Measurements from ENCODE around the gene ZNF385C.

ZNF385C gene

DNA sequence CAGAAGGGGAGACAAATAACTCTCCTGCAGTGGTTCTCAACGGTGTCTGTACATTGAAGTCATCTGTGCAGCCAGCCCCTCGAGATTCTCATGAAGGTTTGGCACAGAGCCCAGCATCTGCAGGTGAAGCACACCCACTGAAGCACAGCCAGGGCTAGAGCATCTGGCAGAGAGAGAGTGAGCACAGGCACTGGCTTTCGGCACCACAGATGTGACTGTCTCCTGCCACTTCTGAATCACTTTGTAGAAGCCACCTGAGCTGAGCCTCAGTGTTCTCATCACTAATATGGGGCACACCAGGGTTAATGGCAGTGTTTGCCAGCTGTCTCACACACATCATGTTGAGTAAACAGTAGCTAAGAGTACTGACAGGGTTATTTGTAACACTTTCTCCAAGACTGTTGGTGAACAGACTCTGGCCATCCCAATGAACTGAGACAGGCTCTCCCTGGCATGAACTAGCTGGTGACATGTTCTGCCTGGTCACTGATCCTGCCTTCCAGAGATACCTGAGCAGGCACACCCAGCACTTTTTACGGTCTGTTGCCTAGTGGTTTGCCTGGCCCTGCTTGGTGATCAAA is 35.3 kb upstream of the ZNF385C start:
- Histone ChIP-seq H3K4me1 (ENCODE audit: control insufficient read depth, insufficient read depth, low read length) (peaks cover 46% of the 10 kb centered on the region), H3K36me3 (ENCODE audit: insufficient read depth, low read length) (peaks cover 22% of the 10 kb centered on the region), H3K4me3 (ENCODE audit: low read length) (no peak overlapping the region), H3K9ac (ENCODE audit: low read depth, low read length) (no peak overlapping the region), H3K9me3 (replicated peaks; ENCODE audit: low read length) (no peaks in the 10 kb centered on the region), H3K27me3 (ENCODE audit: control insufficient read depth, insufficient read depth, low read length) (no peaks in the 10 kb centered on the region), H3K4me2 (ENCODE audit: low read length) (peak overlapping the region; percentile 16)

DNA sequence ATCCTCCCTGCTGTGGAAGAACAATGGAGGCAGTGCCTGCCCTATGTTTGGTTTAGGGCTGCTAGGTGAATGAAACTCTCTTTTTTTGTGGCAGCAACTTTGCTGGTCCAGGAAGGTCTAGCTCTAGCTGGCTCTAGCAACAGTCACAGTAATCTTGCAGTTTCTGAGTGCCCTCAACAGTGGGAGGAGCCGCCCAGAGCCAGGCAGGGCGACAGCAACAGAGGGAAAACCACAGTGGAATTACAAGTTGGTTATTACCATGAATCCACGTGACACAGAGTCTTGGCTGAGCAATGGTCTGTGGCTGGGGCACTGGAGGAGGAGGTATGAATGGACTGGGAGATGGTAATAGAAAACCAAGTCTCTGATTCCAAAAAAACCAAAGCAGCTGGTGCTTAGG is 34.7 kb upstream of the ZNF385C start:
- H3K4me1 ChIP-seq (ENCODE audit: control insufficient read depth, insufficient read depth, low read length), result peaks cover 46% of the 10 kb centered on the region
- H3K4me3 ChIP-seq (ENCODE audit: low read length), result no peak overlapping the region
- no peak overlapping the region for H3K9ac ChIP-seq (ENCODE audit: low read depth, low read length)
- peak overlapping the region; percentile 49 for H3K4me2 ChIP-seq (ENCODE audit: low read length)
- H3K27me3 ChIP-seq (ENCODE audit: control insufficient read depth, insufficient read depth, low read length), result no peaks in the 10 kb centered on the region
- H3K36me3 ChIP-seq (ENCODE audit: insufficient read depth, low read length), result peaks cover 28% of the 10 kb centered on the region
- H3K9me3 ChIP-seq (replicated peaks; ENCODE audit: low read length), result no peaks in the 10 kb centered on the region

DNA sequence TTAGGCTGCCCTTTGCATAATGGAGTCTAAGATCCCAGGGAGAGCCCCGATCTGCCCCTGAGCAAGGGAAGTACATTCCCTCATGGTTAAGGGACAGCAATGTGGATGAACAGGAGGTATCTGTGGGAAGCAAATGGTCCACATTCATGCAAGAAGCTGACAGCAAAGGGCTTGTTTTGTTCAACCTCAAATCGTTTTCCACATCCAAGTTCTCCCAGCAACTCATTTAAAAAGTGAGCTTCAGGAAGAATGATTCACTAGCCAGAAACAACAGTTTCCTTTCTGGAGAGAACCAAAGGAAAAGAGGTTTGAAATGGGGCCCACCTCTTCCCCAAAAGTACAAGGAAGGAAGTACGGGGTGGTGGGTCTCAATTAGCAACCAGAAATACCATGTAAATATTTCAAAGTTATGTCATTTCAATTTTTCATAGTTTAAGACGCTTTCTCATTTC is 33.7 kb upstream of the ZNF385C start:
- H3K27me3 ChIP-seq (ENCODE audit: control insufficient read depth, insufficient read depth, low read length), result no peaks in the 10 kb centered on the region
- H3K9ac ChIP-seq (ENCODE audit: low read depth, low read length), result peak overlapping the region; percentile 7
- peaks cover 31% of the 10 kb centered on the region for H3K36me3 ChIP-seq (ENCODE audit: insufficient read depth, low read length)
- no peak overlapping the region for H3K4me3 ChIP-seq (ENCODE audit: low read length)
- no peaks in the 10 kb centered on the region for H3K9me3 ChIP-seq (replicated peaks; ENCODE audit: low read length)
- peaks cover 46% of the 10 kb centered on the region for H3K4me1 ChIP-seq (ENCODE audit: control insufficient read depth, insufficient read depth, low read length)
- H3K4me2 ChIP-seq (ENCODE audit: low read length), result no peak overlapping the region

DNA sequence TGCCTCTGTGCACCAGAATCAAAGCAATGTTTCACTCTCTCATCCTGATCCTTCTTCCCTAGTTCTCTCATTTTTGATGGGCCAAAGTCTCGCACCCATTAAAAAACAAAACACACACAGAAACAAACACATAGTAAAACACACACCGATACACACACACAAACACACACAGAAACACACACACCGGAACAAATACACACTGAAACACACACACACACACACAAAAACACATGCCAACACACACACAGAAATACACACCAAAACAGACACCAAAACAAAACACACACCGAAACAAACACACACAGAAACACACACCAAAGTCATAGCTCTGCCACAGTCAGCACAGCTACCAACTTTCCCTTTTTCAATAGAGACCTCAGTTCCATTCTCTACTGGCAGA is 33.0 kb upstream of the ZNF385C start:
- Histone ChIP-seq H3K36me3 (ENCODE audit: insufficient read depth, low read length) (peaks cover 36% of the 10 kb centered on the region), H3K4me2 (ENCODE audit: low read length) (peak overlapping the region; percentile 3), H3K9me3 (replicated peaks; ENCODE audit: low read length) (no peaks in the 10 kb centered on the region), H3K4me3 (ENCODE audit: low read length) (no peak overlapping the region), H3K27me3 (ENCODE audit: control insufficient read depth, insufficient read depth, low read length) (no peaks in the 10 kb centered on the region), H3K9ac (ENCODE audit: low read depth, low read length) (no peak overlapping the region), H3K4me1 (ENCODE audit: control insufficient read depth, insufficient read depth, low read length) (peaks cover 43% of the 10 kb centered on the region)

DNA sequence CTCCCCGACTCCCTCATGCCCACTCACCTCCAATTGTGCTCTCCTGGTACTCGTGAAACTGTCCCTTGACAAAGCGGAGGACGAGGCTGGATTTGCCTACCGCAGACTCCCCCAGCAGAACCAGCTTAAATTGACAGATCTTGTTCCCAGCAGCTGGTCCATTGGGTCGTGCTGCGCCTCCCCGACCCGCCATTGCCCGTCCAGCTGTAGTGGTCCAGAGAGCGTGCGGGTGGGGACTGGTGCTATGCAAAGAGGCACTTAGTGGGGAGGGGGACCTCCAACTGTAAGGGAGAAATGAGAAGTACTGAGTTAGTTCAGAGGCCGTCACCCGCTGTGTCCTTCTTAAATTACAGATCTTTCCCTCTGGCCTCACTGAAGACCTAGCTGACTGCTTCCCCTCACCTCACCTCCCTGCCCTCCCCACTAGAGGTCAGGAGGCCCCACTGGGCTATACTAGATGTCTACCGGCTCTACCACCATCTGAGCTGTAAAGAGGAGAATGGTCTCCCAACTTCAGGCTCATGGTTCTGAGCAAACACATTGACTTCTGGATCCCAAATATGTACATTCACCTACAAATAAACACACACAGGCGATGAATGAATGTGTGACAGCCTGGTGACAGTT is 32.1 kb upstream of the ZNF385C start:
- H3K4me3 ChIP-seq (ENCODE audit: low read length), result no peak overlapping the region
- H3K27me3 ChIP-seq (ENCODE audit: control insufficient read depth, insufficient read depth, low read length), result no peaks in the 10 kb centered on the region
- H3K36me3 ChIP-seq (ENCODE audit: insufficient read depth, low read length), result peaks cover 39% of the 10 kb centered on the region
- H3K9me3 ChIP-seq (replicated peaks; ENCODE audit: low read length), result no peaks in the 10 kb centered on the region
- no peak overlapping the region for H3K4me2 ChIP-seq (ENCODE audit: low read length)
- H3K4me1 ChIP-seq (ENCODE audit: control insufficient read depth, insufficient read depth, low read length), result peaks cover 35% of the 10 kb centered on the region
- no peak overlapping the region for H3K9ac ChIP-seq (ENCODE audit: low read depth, low read length)

DNA sequence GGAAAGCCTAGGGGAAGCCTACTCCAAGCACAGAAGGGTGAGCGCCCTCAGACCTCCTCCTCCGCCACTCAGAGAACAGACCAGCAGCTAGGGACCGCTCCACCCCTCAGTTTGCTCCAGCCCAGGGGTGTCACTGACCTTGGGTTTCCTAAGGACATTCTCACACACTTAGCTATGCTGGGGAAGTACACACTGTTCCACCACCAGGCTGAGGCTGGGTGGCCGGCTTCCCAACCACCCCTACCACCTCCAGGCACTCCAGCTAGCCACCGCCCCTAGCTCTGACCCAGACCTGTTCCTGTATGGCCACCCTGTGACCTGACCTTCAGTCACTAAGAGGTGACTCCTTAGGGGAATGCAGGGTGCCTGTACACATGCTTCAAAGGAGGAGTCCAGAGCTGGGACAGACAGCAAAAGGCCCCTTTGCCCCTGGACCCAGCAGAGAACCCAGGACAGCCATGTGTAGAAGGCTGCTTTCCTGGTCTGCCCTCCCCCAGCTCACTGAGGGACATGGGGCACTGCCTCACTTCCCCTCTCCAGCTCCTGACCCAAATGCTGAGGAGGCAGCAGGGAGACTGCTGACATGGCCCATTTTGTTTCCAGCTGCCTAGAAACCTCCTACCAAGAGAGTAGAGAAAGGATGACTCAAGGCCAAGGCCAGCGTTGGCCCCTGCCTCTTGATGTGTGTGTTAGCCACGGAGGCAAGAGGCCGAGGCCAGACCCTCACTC is 31.0 kb upstream of the ZNF385C start:
- no peaks in the 10 kb centered on the region for H3K9me3 ChIP-seq (replicated peaks; ENCODE audit: low read length)
- H3K27me3 ChIP-seq (ENCODE audit: control insufficient read depth, insufficient read depth, low read length), result no peaks in the 10 kb centered on the region
- H3K4me1 ChIP-seq (ENCODE audit: control insufficient read depth, insufficient read depth, low read length), result peaks cover 30% of the 10 kb centered on the region
- H3K36me3 ChIP-seq (ENCODE audit: insufficient read depth, low read length), result peaks cover 49% of the 10 kb centered on the region
- H3K4me2 ChIP-seq (ENCODE audit: low read length), result no peak overlapping the region
- H3K9ac ChIP-seq (ENCODE audit: low read depth, low read length), result no peak overlapping the region
- no peak overlapping the region for H3K4me3 ChIP-seq (ENCODE audit: low read length)

DNA sequence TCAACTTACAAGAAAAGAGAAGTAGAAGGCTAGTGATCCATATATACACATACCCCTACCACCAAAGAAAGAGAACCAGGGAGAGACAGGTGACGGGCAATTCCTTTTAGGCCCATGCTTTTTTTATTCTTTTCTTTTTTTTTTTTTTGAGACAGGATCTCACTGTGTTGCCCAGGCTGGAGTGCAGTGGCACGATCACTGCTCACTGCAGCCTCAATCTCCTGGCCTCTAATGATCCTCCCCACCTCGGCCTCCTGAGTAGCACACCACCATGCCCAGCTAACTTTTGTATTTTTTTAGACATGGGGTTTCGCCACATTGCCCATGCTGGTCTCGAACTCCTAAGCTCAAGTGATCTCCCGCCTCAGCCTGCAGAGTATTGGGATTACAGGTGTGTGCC is 29.1 kb upstream of the ZNF385C start:
- H3K4me1 ChIP-seq (ENCODE audit: control insufficient read depth, insufficient read depth, low read length), result peaks cover 13% of the 10 kb centered on the region
- H3K4me2 ChIP-seq (ENCODE audit: low read length), result no peak overlapping the region
- H3K9ac ChIP-seq (ENCODE audit: low read depth, low read length), result no peak overlapping the region
- peaks cover 53% of the 10 kb centered on the region for H3K36me3 ChIP-seq (ENCODE audit: insufficient read depth, low read length)
- H3K27me3 ChIP-seq (ENCODE audit: control insufficient read depth, insufficient read depth, low read length), result no peaks in the 10 kb centered on the region
- no peaks in the 10 kb centered on the region for H3K9me3 ChIP-seq (replicated peaks; ENCODE audit: low read length)
- no peak overlapping the region for H3K4me3 ChIP-seq (ENCODE audit: low read length)

DNA sequence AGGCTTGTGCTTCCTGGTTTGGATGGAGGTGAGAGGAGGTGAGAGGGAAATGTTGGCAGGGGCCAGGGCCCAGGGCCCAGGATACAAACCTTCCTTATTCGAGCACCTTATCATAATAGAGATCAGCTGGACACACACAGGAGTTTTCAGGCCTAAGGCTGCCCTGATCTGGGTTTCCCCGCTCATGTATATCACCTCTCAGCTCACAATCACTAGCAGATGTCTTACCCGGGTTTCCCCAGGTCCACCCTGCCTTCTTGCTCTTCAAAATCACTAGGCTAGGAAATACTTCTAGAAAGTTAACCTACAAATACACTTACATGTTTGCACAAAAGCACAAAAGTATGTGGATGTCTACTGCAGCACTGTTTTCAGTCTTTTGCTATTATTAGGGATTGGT is 28.6 kb upstream of the ZNF385C start:
- no peak overlapping the region for H3K4me3 ChIP-seq (ENCODE audit: low read length)
- H3K9ac ChIP-seq (ENCODE audit: low read depth, low read length), result no peak overlapping the region
- peaks cover 7% of the 10 kb centered on the region for H3K4me1 ChIP-seq (ENCODE audit: control insufficient read depth, insufficient read depth, low read length)
- H3K9me3 ChIP-seq (replicated peaks; ENCODE audit: low read length), result no peaks in the 10 kb centered on the region
- H3K4me2 ChIP-seq (ENCODE audit: low read length), result no peak overlapping the region
- H3K36me3 ChIP-seq (ENCODE audit: insufficient read depth, low read length), result peaks cover 53% of the 10 kb centered on the region
- H3K27me3 ChIP-seq (ENCODE audit: control insufficient read depth, insufficient read depth, low read length), result no peaks in the 10 kb centered on the region

DNA sequence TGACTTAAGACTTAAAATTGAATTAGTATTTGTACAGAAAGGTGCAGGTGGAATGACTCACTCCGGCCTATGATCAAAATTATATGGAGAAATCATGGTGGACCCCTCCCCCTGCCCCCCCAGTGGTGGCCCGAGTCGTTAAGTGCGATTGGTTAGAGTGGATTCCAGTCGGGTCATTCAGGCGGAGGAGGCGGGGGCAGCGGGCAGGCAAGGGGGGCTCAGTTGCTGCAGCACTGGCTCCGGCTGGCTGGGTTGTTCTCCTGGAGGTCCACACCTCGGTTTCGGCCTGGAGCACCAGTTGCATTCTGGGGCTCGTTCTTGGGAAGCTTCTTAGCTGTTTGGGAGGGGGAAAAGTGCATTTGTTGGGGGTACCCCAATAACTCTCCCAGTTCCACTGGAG is 27.3 kb upstream of the ZNF385C start:
- Histone ChIP-seq H3K36me3 (ENCODE audit: insufficient read depth, low read length) (peaks cover 50% of the 10 kb centered on the region), H3K4me3 (ENCODE audit: low read length) (no peak overlapping the region), H3K27me3 (ENCODE audit: control insufficient read depth, insufficient read depth, low read length) (no peaks in the 10 kb centered on the region), H3K4me2 (ENCODE audit: low read length) (no peak overlapping the region), H3K9ac (ENCODE audit: low read depth, low read length) (no peak overlapping the region), H3K9me3 (replicated peaks; ENCODE audit: low read length) (no peaks in the 10 kb centered on the region), H3K4me1 (ENCODE audit: control insufficient read depth, insufficient read depth, low read length) (peaks cover 3% of the 10 kb centered on the region)

DNA sequence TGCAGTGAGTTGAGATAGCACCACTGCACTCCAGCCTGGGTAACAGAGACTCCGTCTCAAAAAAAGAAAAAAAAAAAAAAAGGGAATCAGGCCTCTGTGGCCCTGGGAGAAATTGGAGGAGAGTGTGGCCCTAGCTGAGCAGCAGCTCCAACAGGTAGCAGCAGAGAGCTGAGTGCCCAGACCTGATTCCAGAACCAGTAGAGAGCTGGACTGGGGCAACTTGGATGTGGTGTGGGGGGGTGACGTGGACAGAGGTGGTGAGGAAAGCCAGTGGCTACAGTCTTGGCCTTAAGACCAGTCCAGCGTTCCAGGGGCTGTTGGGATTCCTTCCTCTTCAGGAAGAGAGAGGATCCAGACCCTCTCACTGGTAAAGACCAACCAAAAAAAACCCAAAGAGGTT is 26.0 kb upstream of the ZNF385C start:
- no peak overlapping the region for H3K4me2 ChIP-seq (ENCODE audit: low read length)
- H3K36me3 ChIP-seq (ENCODE audit: insufficient read depth, low read length), result peaks cover 41% of the 10 kb centered on the region
- H3K4me3 ChIP-seq (ENCODE audit: low read length), result no peak overlapping the region
- H3K9me3 ChIP-seq (replicated peaks; ENCODE audit: low read length), result no peaks in the 10 kb centered on the region
- no peak overlapping the region for H3K9ac ChIP-seq (ENCODE audit: low read depth, low read length)
- H3K27me3 ChIP-seq (ENCODE audit: control insufficient read depth, insufficient read depth, low read length), result no peaks in the 10 kb centered on the region
- peaks cover 6% of the 10 kb centered on the region for H3K4me1 ChIP-seq (ENCODE audit: control insufficient read depth, insufficient read depth, low read length)

DNA sequence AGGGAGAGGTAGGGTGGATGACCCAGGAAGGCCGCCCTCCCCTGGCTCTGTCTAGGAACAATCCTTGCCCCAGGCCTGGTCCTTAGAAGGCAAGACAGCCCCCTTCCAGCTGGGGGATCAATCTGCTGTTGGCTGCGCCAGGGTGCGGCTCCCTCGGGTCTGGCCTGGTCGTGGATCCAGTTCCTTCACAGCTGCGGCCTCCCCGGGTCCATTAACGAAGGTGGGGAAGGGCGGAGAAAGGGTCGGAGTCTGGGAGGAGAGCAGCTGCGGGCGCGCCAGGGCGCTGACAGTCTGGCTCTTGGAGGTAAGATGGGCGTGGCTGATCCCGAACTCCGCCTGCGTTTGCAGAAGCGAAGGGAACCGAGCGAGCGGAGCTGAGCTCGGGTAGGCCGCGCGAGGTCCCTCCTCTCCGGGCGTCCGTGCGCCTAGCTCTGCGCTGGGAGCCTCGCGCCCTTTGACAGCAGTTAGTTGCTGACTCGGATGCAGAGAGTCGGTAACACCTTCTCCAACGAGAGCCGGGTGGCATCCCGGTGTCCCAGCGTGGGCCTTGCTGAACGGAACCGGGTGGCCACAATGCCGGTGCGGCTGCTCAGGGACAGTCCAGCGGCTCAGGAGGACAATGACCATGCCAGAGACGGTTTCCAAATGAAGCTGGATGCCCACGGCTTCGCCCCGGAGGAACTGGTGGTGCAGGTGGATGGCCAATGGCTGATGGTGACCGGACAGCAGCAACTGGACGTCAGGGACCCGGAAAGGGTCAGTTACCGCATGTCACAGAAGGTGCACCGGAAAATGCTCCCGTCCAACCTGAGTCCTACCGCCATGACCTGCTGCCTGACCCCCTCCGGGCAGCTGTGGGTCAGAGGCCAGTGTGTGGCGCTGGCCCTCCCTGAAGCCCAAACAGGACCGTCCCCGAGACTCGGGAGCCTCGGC is 24.4 kb upstream of the ZNF385C start, which contains the start of gene HSPB9:
HSPB9 (plus strand) TSS at position 434 of the 933 bp plus-strand sequence; CDS start at position 481, 47 bp downstream.
- Histone ChIP-seq H3K4me2 (ENCODE audit: low read length) (no peak within 1 kb of the TSS), H3K4me1 (ENCODE audit: control insufficient read depth, insufficient read depth, low read length) (peaks cover 6% of the 10 kb centered on the region), H3K36me3 (ENCODE audit: insufficient read depth, low read length) (peaks cover 32% of the 10 kb centered on the region), H3K4me3 (ENCODE audit: low read length) (no peak within 1 kb of the TSS), H3K9me3 (replicated peaks; ENCODE audit: low read length) (no peaks in the 10 kb centered on the region), H3K27me3 (ENCODE audit: control insufficient read depth, insufficient read depth, low read length) (no peaks in the 10 kb centered on the region), H3K9ac (ENCODE audit: low read depth, low read length) (no peak within 1 kb of the TSS)

Measured in skeletal muscle satellite cell (primary cell).